ENCODE data around the gene LSM11. TPM values are rescaled to one million over a fixed set of nuclear protein-coding genes. Genes with fewer than 3 reads are reported as not detected.
A peak's percentile ranks its signal among the peaks of the same experiment; 100 is the strongest.
"Not testable (repeated sequence)": the region's sequence is repeated elsewhere in the genome, so short reads cannot be mapped to it uniquely, and the experiment has no call there.

LSM11 gene
- 5.5 and 6.3 TPM in 2 replicates for total RNA-seq
- long read RNA-seq, partial matches to known transcripts: 0 of 2 reads
- long read RNA-seq, other reads (novel, unspliced or antisense): 2 of 2 reads

DNA sequence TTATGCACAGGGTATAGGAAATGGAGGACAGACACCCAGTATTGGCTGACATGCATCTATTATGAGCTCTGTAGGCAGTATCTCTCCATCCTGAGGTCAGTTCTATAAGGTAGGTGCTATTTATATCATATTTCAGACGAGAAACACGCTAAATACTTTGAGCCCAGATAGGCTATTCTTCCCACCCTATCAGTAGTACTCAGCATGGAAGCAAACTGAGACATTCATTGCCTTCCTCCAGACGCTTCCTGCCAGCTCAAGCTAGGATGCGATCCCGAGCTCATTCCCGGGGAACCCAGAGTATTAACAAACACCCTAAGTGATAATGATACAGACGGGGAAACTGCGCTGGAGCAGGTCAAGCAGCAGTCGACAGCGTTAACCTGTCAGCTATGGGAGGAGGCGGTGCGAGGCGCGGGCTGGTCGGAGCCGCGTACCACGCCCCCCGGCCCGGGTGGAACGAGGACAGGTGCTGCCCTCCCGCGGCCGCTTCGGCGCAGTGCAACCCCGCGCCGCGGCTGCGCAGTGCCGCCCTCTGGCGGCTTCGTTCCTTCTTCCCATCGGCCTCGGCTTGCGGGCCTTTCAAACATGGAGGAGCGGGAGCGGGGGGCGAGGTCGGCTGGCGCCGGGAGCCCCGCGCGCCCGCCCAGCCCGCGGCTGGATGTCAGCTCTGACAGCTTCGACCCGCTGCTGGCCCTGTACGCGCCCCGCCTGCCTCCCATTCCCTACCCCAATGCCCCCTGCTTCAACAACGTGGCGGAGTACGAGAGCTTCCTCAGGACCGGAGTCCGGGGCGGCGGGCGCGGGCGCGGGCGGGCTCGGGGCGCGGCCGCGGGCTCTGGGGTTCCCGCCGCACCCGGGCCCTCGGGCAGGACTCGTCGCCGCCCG lies at the start of gene LSM11:
LSM11 (plus strand) TSS at position 550 of the 888 bp plus-strand sequence; CDS start at position 589, 39 bp downstream.
- H3K27me3 Mint-ChIP-seq: peaks cover 11% of the 10 kb centered on the region
- peak within 1 kb of the TSS; percentile 33 for H3K27ac Mint-ChIP-seq
- DNase-seq (ENCODE audit: low spot score, unreplicated experiment): peak; percentile 91
- H3K4me3 Mint-ChIP-seq (ENCODE audit: low read depth): peak within 1 kb of the TSS; percentile 93
- no peaks in the 10 kb centered on the region for H3K9me3 Mint-ChIP-seq (ENCODE audit: low read depth)
- peak; percentile 100 for TF ChIP-seq CTCF (IDR thresholded peaks at IDR 0.05; ENCODE audit: unreplicated experiment)
- peaks cover 3% of the 10 kb centered on the region for H3K36me3 Mint-ChIP-seq (ENCODE audit: insufficient read depth)
- peaks cover 5% of the 10 kb centered on the region for H3K4me1 Mint-ChIP-seq (ENCODE audit: low read depth)

DNA sequence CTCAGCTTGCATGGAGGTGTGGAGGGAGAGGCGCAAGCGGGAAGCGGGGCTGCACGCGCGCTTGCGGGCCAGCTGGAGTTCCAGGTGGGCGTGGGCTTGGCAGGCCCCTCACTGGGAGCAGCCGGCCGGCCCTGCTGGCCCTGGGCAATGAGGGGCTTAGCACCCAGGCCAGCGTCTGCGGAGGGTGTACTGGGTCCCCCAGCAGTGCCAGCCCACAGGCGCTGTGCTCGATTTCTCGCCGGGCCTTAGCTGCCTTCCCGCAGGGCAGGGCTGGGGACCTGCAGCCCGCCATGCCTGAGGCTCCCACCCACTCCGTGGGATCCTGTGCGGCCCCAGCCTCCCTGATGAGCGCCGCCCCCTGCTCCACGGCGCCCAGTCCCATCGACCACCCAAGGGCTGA lies 49.7 kb upstream of the LSM11 start:
- not testable (repeated sequence) for DNase-seq (ENCODE audit: low spot score, unreplicated experiment); H3K4me3 Mint-ChIP-seq (ENCODE audit: low read depth); H3K27ac Mint-ChIP-seq; H3K36me3 Mint-ChIP-seq (ENCODE audit: insufficient read depth); H3K4me1 Mint-ChIP-seq (ENCODE audit: low read depth); H3K27me3 Mint-ChIP-seq
- peaks cover 23% of the 10 kb centered on the region for H3K9me3 Mint-ChIP-seq (ENCODE audit: low read depth)

DNA sequence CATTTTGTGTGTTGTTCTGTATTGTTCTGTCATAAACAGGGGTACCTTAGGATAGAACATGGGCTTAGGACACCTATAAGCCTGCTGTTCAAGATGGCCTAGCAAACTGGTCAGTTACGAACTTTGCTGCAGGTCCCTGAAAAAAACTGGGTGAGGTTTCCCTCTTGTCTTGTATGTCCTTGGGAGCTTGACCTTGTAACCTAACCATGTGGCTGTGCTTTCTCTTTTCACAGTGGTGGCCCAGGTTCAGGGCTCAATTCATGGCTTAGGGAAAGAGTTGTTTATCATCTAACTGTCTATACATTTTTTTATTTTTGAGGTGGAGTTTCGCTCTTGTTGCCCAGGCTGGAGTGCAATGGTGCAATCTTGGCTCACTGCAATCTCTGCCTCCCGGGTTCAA lies 47.4 kb upstream of the LSM11 start:
- not testable (repeated sequence) for H3K27ac Mint-ChIP-seq; DNase-seq (ENCODE audit: low spot score, unreplicated experiment); H3K4me3 Mint-ChIP-seq (ENCODE audit: low read depth); H3K4me1 Mint-ChIP-seq (ENCODE audit: low read depth); H3K36me3 Mint-ChIP-seq (ENCODE audit: insufficient read depth); H3K27me3 Mint-ChIP-seq
- peaks cover 25% of the 10 kb centered on the region for H3K9me3 Mint-ChIP-seq (ENCODE audit: low read depth)

- H3K27me3 Mint-ChIP-seq; H3K4me3 Mint-ChIP-seq (ENCODE audit: low read depth); H3K36me3 Mint-ChIP-seq (ENCODE audit: insufficient read depth); H3K27ac Mint-ChIP-seq; H3K4me1 Mint-ChIP-seq (ENCODE audit: low read depth); DNase-seq (ENCODE audit: low spot score, unreplicated experiment): not testable (repeated sequence)
- H3K9me3 Mint-ChIP-seq (ENCODE audit: low read depth): peaks cover 14% of the 10 kb centered on the region
Observed at GRCh38 chr5:157698674-157699073, 44.8 kb upstream of the LSM11 start.

GRCh38 chr5:157703736-157704135 lies 39.8 kb upstream of the LSM11 start:
- TF ChIP-seq CTCF (IDR thresholded peaks at IDR 0.05; ENCODE audit: unreplicated experiment): no peak
- DNase-seq (ENCODE audit: low spot score, unreplicated experiment): no peak
- Mint-ChIP-seq H3K4me1 (ENCODE audit: low read depth) (no peaks in the 10 kb centered on the region), H3K4me3 (ENCODE audit: low read depth) (no peak overlapping the region), H3K27ac (no peak overlapping the region), H3K36me3 (ENCODE audit: insufficient read depth) (peaks cover under 1% of the 10 kb centered on the region), H3K27me3 (peaks cover 8% of the 10 kb centered on the region), H3K9me3 (ENCODE audit: low read depth) (peaks cover 4% of the 10 kb centered on the region)

GRCh38 chr5:157708866-157709265 lies 34.6 kb upstream of the LSM11 start:
- H3K4me1 Mint-ChIP-seq (ENCODE audit: low read depth): no peaks in the 10 kb centered on the region
- H3K36me3 Mint-ChIP-seq (ENCODE audit: insufficient read depth): no peaks in the 10 kb centered on the region
- H3K27ac Mint-ChIP-seq: no peak overlapping the region
- H3K27me3 Mint-ChIP-seq: peaks cover 3% of the 10 kb centered on the region
- no peak for DNase-seq (ENCODE audit: low spot score, unreplicated experiment)
- no peaks in the 10 kb centered on the region for H3K9me3 Mint-ChIP-seq (ENCODE audit: low read depth)
- no peak for TF ChIP-seq CTCF (IDR thresholded peaks at IDR 0.05; ENCODE audit: unreplicated experiment)
- no peak overlapping the region for H3K4me3 Mint-ChIP-seq (ENCODE audit: low read depth)

- no peak for TF ChIP-seq CTCF (IDR thresholded peaks at IDR 0.05; ENCODE audit: unreplicated experiment)
- no peak for DNase-seq (ENCODE audit: low spot score, unreplicated experiment)
- H3K36me3 Mint-ChIP-seq (ENCODE audit: insufficient read depth): no peaks in the 10 kb centered on the region
- H3K4me1 Mint-ChIP-seq (ENCODE audit: low read depth): no peaks in the 10 kb centered on the region
- no peak overlapping the region for H3K27ac Mint-ChIP-seq
- H3K4me3 Mint-ChIP-seq (ENCODE audit: low read depth): no peak overlapping the region
- H3K27me3 Mint-ChIP-seq: peaks cover 3% of the 10 kb centered on the region
- H3K9me3 Mint-ChIP-seq (ENCODE audit: low read depth): no peaks in the 10 kb centered on the region
Observed at GRCh38 chr5:157709346-157709745, 34.2 kb upstream of the LSM11 start.
